Heart left ventricle (tissue), 13 donors: ENCODE results near the gene WDR35.

ENCODE experiments used
- CTCF ChIP-seq, 12 donors: fragments of 200-600 bp; sonication (generic) in 4 of 12; IDR thresholded peaks; one replicate each; pipeline versions ENCODE4 v1.5.0 to v1.8.0; 2018 to 2022; ENCODE audit warnings: antibody characterized with exemption in 12 of 12, mild to moderate bottlenecking in 5 of 12
- POLR2A ChIP-seq, 2 donors: fragments of 450-650 bp; IDR thresholded peaks; one replicate each; pipeline ENCODE4 v1.6.1; 2017; ENCODE audit warnings: antibody characterized with exemption in 2 of 2, mild to moderate bottlenecking in 2 of 2, moderate library complexity in 2 of 2
- donor health status: ischemic (EF 13 %, LVEDD 7.1; RV severe dilation, severe dysfunction).
- donor health status: DM: no; HTN: yes; CAD: no.
- donor health status: DM: no; HTN: no; CAD: no.
- donor health status: ischemic (EF 25% LVEDD 6.9; RV normal size, moderate dysfunction).
- donor health status: ischemic (EF 25% LVEDD 5.7; RV mildly dilated, moderate dysfunction).
- donor health status: ischemic (EF 35%, LVEDD 5.7; RV mildly dilated, moderate dysfunction).
- donor health status: nonischemic (EF 11% LVEDD 7.7; RV severe dilation, severe dysfunction).
- donor health status: DM: yes; HTN: yes; CAD: no.
- donor health status: PGD.
- donor health status: ischemic (EF 29% LVEDD 5.4; RV normal size, mild dysfunction).
- donor health status: nonischemic (EF 23%, LVEDD 6.1; RV moderate dilation, normal function).

GRCh38 chr2:20008703-20009102, 18.8 kb upstream of the WDR35 start:
- no peak for TF ChIP-seq POLR2A (IDR thresholded peaks at IDR 0.05)
- TF ChIP-seq CTCF (IDR thresholded peaks at IDR 0.05) = no peak
